Activated naive CD4-positive, alpha-beta T cell treated with anti-CD3 and anti-CD28 coated beads for 36 hours (primary cell): ENCODE data around the gene NTNG1. TPM values are rescaled to one million over a fixed set of nuclear protein-coding genes. Genes with fewer than 3 reads are reported as not detected.

ENCODE experiments used
- CTCF ChIA-PET: fragments of 350-600 bp; sonication (Branson Sonifier 250); formaldehyde crosslinking; loops from one replicate; lab custom pipeline; 2021; ENCODE audit warnings: antibody characterized with exemption; lab: Charles Lee
- DNase-seq: peaks from one replicate; pipeline ENCODE4 v3.0.0-alpha.2; 2020
- H3K27ac Mint-ChIP-seq: one replicate; pipeline ENCODE4 v1.8.0; 2021; ENCODE audit warnings: mild to moderate bottlenecking, mixed read lengths
- H3K27me3 Mint-ChIP-seq: one replicate; pipeline ENCODE4 v1.8.0; 2021; ENCODE audit warnings: low read depth, mixed read lengths
- H3K36me3 Mint-ChIP-seq: one replicate; pipeline ENCODE4 v1.8.0; 2021; ENCODE audit warnings: low read depth, mixed read lengths
- H3K4me1 Mint-ChIP-seq: one replicate; pipeline ENCODE4 v1.8.0; 2021; ENCODE audit warnings: low read depth, mixed read lengths
- H3K4me3 Mint-ChIP-seq: one replicate; pipeline ENCODE4 v1.8.0; 2021; ENCODE audit warnings: mild to moderate bottlenecking, moderate library complexity, mixed read lengths
- H3K9me3 Mint-ChIP-seq: one replicate; pipeline ENCODE4 v1.8.0; 2021; ENCODE audit warnings: mixed read lengths
- intact Hi-C: fragments of 100-400 bp; cut with micrococcal nuclease; formaldehyde crosslinking; loops from one replicate; pipeline ENCODE4 v1.15.1; 2023
- total RNA-seq, 2 experiments: library from RNA; stranded (reverse); gene quantifications; one replicate each; pipeline ENCODE4 v1.2.3, GENCODE V29; 2021

Gene NTNG1
- total RNA-seq, 2 experiments from 2014 or later = not detected

- Mint-ChIP-seq H3K4me3 (no peak overlapping the region), H3K9me3 (no peaks in the 10 kb centered on the region), H3K27ac (no peak overlapping the region), H3K27me3 (no peaks in the 10 kb centered on the region), H3K36me3 (no peaks in the 10 kb centered on the region), H3K4me1 (no peaks in the 10 kb centered on the region)
- CTCF ChIA-PET = interaction anchor here (0.7 kb wide), 1 partner anchor 230 kb away, joined by 3 read pairs; no protein-coding TSS in a partner anchor
- no peak for DNase-seq
- intact Hi-C loops = no loop called here
Measured at GRCh38 chr1:107327446-107327845, 186.6 kb downstream of the NTNG1 start.

GRCh38 chr1:107328087-107328486, 187.2 kb downstream of the NTNG1 start:
- no peaks in the 10 kb centered on the region for H3K4me1 Mint-ChIP-seq
- H3K4me3 Mint-ChIP-seq = no peak overlapping the region
- CTCF ChIA-PET = no interaction called here
- H3K9me3 Mint-ChIP-seq = no peaks in the 10 kb centered on the region
- H3K36me3 Mint-ChIP-seq = no peaks in the 10 kb centered on the region
- DNase-seq = no peak
- H3K27ac Mint-ChIP-seq = no peak overlapping the region
- no peaks in the 10 kb centered on the region for H3K27me3 Mint-ChIP-seq
- intact Hi-C loops = no loop called here

- intact Hi-C loops = no loop called here
- H3K27ac Mint-ChIP-seq = no peak overlapping the region
- H3K27me3 Mint-ChIP-seq = no peaks in the 10 kb centered on the region
- no peaks in the 10 kb centered on the region for H3K36me3 Mint-ChIP-seq
- H3K4me3 Mint-ChIP-seq = no peak overlapping the region
- H3K4me1 Mint-ChIP-seq = no peaks in the 10 kb centered on the region
- CTCF ChIA-PET = no interaction called here
- no peaks in the 10 kb centered on the region for H3K9me3 Mint-ChIP-seq
- DNase-seq = no peak
Measured at GRCh38 chr1:107339775-107340174, 198.9 kb downstream of the NTNG1 start.

- no peak overlapping the region for H3K27ac Mint-ChIP-seq
- no peak for DNase-seq
- no peaks in the 10 kb centered on the region for H3K36me3 Mint-ChIP-seq
- CTCF ChIA-PET = no interaction called here
- intact Hi-C loops = no loop called here
- no peaks in the 10 kb centered on the region for H3K4me1 Mint-ChIP-seq
- no peak overlapping the region for H3K4me3 Mint-ChIP-seq
- peaks cover 4% of the 10 kb centered on the region for H3K27me3 Mint-ChIP-seq
- H3K9me3 Mint-ChIP-seq = no peaks in the 10 kb centered on the region
Measured at GRCh38 chr1:107342316-107342715, 201.5 kb downstream of the NTNG1 start.

GRCh38 chr1:107342768-107343167, 201.9 kb downstream of the NTNG1 start:
- H3K36me3 Mint-ChIP-seq = no peaks in the 10 kb centered on the region
- no peak overlapping the region for H3K27ac Mint-ChIP-seq
- intact Hi-C loops = no loop called here
- CTCF ChIA-PET = no interaction called here
- DNase-seq = no peak
- no peaks in the 10 kb centered on the region for H3K4me1 Mint-ChIP-seq
- H3K9me3 Mint-ChIP-seq = no peaks in the 10 kb centered on the region
- H3K4me3 Mint-ChIP-seq = no peak overlapping the region
- H3K27me3 Mint-ChIP-seq = peaks cover 4% of the 10 kb centered on the region

GRCh38 chr1:107343601-107344000, 202.8 kb downstream of the NTNG1 start:
- no peaks in the 10 kb centered on the region for H3K9me3 Mint-ChIP-seq
- peaks cover 4% of the 10 kb centered on the region for H3K27me3 Mint-ChIP-seq
- H3K4me1 Mint-ChIP-seq = no peaks in the 10 kb centered on the region
- H3K4me3 Mint-ChIP-seq = no peak overlapping the region
- H3K36me3 Mint-ChIP-seq = no peaks in the 10 kb centered on the region
- H3K27ac Mint-ChIP-seq = no peak overlapping the region
- no peak for DNase-seq
- CTCF ChIA-PET = no interaction called here
- intact Hi-C loops = no loop called here

GRCh38 chr1:107344268-107344760, 203.5 kb downstream of the NTNG1 start:
- no peak overlapping the region for H3K4me3 Mint-ChIP-seq
- DNase-seq = no peak
- peaks cover 4% of the 10 kb centered on the region for H3K27me3 Mint-ChIP-seq
- CTCF ChIA-PET = no interaction called here
- no peaks in the 10 kb centered on the region for H3K4me1 Mint-ChIP-seq
- intact Hi-C loops = no loop called here
- no peaks in the 10 kb centered on the region for H3K9me3 Mint-ChIP-seq
- no peak overlapping the region for H3K27ac Mint-ChIP-seq
- H3K36me3 Mint-ChIP-seq = no peaks in the 10 kb centered on the region

- H3K4me3 Mint-ChIP-seq = no peak overlapping the region
- no peaks in the 10 kb centered on the region for H3K9me3 Mint-ChIP-seq
- CTCF ChIA-PET = no interaction called here
- H3K27me3 Mint-ChIP-seq = peaks cover 4% of the 10 kb centered on the region
- no peaks in the 10 kb centered on the region for H3K36me3 Mint-ChIP-seq
- H3K4me1 Mint-ChIP-seq = no peaks in the 10 kb centered on the region
- H3K27ac Mint-ChIP-seq = no peak overlapping the region
- no peak for DNase-seq
- intact Hi-C loops = no loop called here
Measured at GRCh38 chr1:107344836-107345235, 204.0 kb downstream of the NTNG1 start.

GRCh38 chr1:107352850-107353249, 212.0 kb downstream of the NTNG1 start:
- Mint-ChIP-seq H3K27me3 (peaks cover 3% of the 10 kb centered on the region), H3K4me3 (no peak overlapping the region), H3K9me3 (no peaks in the 10 kb centered on the region), H3K4me1 (no peaks in the 10 kb centered on the region), H3K27ac (no peak overlapping the region), H3K36me3 (no peaks in the 10 kb centered on the region)
- CTCF ChIA-PET = no interaction called here
- intact Hi-C loops = no loop called here
- no peak for DNase-seq

- intact Hi-C loops = no loop called here
- CTCF ChIA-PET = no interaction called here
- Mint-ChIP-seq H3K9me3 (no peaks in the 10 kb centered on the region), H3K4me1 (no peaks in the 10 kb centered on the region), H3K27me3 (peaks cover 7% of the 10 kb centered on the region), H3K27ac (no peak overlapping the region), H3K4me3 (no peak overlapping the region), H3K36me3 (no peaks in the 10 kb centered on the region)
- no peak for DNase-seq
Measured at GRCh38 chr1:107357376-107357775, 216.5 kb downstream of the NTNG1 start.

- intact Hi-C loops = no loop called here
- no peak for DNase-seq
- no peak overlapping the region for H3K27ac Mint-ChIP-seq
- no peaks in the 10 kb centered on the region for H3K4me1 Mint-ChIP-seq
- H3K27me3 Mint-ChIP-seq = peaks cover 7% of the 10 kb centered on the region
- no peak overlapping the region for H3K4me3 Mint-ChIP-seq
- CTCF ChIA-PET = interaction anchor here (1.1 kb wide), 1 partner anchor 25 kb away, joined by 4 read pairs; no protein-coding TSS in a partner anchor
- H3K36me3 Mint-ChIP-seq = no peaks in the 10 kb centered on the region
- no peaks in the 10 kb centered on the region for H3K9me3 Mint-ChIP-seq
Measured at GRCh38 chr1:107358619-107359327, 217.9 kb downstream of the NTNG1 start.

GRCh38 chr1:107359472-107360241, 218.8 kb downstream of the NTNG1 start:
- peaks cover 7% of the 10 kb centered on the region for H3K27me3 Mint-ChIP-seq
- H3K4me3 Mint-ChIP-seq = no peak overlapping the region
- no peaks in the 10 kb centered on the region for H3K9me3 Mint-ChIP-seq
- no peak for DNase-seq
- H3K4me1 Mint-ChIP-seq = no peaks in the 10 kb centered on the region
- CTCF ChIA-PET = interaction anchor here (1.1 kb wide), 1 partner anchor 24 kb away, joined by 4 read pairs; no protein-coding TSS in a partner anchor
- no peaks in the 10 kb centered on the region for H3K36me3 Mint-ChIP-seq
- H3K27ac Mint-ChIP-seq = no peak overlapping the region
- intact Hi-C loops = no loop called here
